Stimulated activated CD8-positive, alpha-beta memory T cell treated with anti-CD3 and anti-CD28 coated beads, Interleukin-12 subunit alpha, Interleukin-12 subunit beta, amount 100 ng/mL, for 24 hours (primary cell): ENCODE data around the gene ELP4.

Source experiments
- DNase-seq: peaks from one replicate; pipeline ENCODE4 v3.0.0-alpha.2; 2020; ENCODE audit errors: extremely low read depth

The ELP4 gene

GRCh38 chr11:31812383-31813381, 303.1 kb downstream of the ELP4 start:
- no peak for DNase-seq

GRCh38 chr11:31813391-31814175, 304.0 kb downstream of the ELP4 start:
- DNase-seq, result no peak

- DNase-seq, result no peak
Observed at GRCh38 chr11:31814176-31814868, 304.8 kb downstream of the ELP4 start.

GRCh38 chr11:31815711-31816467, 306.3 kb downstream of the ELP4 start:
- DNase-seq, result no peak

GRCh38 chr11:31816468-31817053, 307.0 kb downstream of the ELP4 start:
- no peak for DNase-seq

GRCh38 chr11:31817054-31817620, 307.6 kb downstream of the ELP4 start:
- no peak for DNase-seq

- DNase-seq, result no peak
Observed at GRCh38 chr11:31817621-31818424, 308.3 kb downstream of the ELP4 start.

- no peak for DNase-seq
Observed at GRCh38 chr11:31818425-31818755, 308.8 kb downstream of the ELP4 start.

- DNase-seq, result no peak
Observed at GRCh38 chr11:31818874-31819331, 309.3 kb downstream of the ELP4 start.

- no peak for DNase-seq
Observed at GRCh38 chr11:31819621-31820437, 310.3 kb downstream of the ELP4 start.

GRCh38 chr11:31820438-31820818, 310.9 kb downstream of the ELP4 start:
- DNase-seq, result no peak

- DNase-seq, result no peak
Observed at GRCh38 chr11:31821235-31821764, 311.7 kb downstream of the ELP4 start.

- no peak for DNase-seq
Observed at GRCh38 chr11:31821766-31822165, 312.2 kb downstream of the ELP4 start.

GRCh38 chr11:31822175-31822926, 312.8 kb downstream of the ELP4 start:
- DNase-seq, result no peak

- DNase-seq, result no peak
Observed at GRCh38 chr11:31822927-31823643, 313.5 kb downstream of the ELP4 start.

- DNase-seq, result no peak
Observed at GRCh38 chr11:31823644-31824331, 314.2 kb downstream of the ELP4 start.
